ENCODE data around the gene R3HDM4. TPM values are rescaled to one million over a fixed set of nuclear protein-coding genes. Genes with fewer than 3 reads are reported as not detected.
"Not testable (repeated sequence)": the region's sequence is repeated elsewhere in the genome, so short reads cannot be mapped to it uniquely, and the experiment has no call there.

R3HDM4 gene
- total RNA-seq, 1 experiment from 2014 or later: 55.8 TPM

- Histone ChIP-seq H3K4me2 (no peak overlapping the region), H3K9me3 (ENCODE audit: insufficient read depth, low read depth) (no peaks in the 10 kb centered on the region), H3F3A (ENCODE audit: insufficient read depth, low read depth) (peaks cover 37% of the 10 kb centered on the region), H4K20me1 (ENCODE audit: insufficient read depth) (no peaks in the 10 kb centered on the region; the same call in 1 of the 2 replicates), H3K79me2 (ENCODE audit: low read depth) (no peaks in the 10 kb centered on the region), H2AFZ (no peak overlapping the region), H3K27me3 (ENCODE audit: insufficient read depth, low read depth) (no peaks in the 10 kb centered on the region), H3K4me1 (replicated peaks; ENCODE audit: insufficient read depth) (peaks cover 17% of the 10 kb centered on the region), H3K9me2 (ENCODE audit: insufficient read depth) (no peaks in the 10 kb centered on the region), H3K36me3 (ENCODE audit: low read depth) (no peaks in the 10 kb centered on the region), H3K27ac (no peak overlapping the region), H3K4me3 (no peak overlapping the region)
- CTCF ChIA-PET: no interaction called here
- POLR2A ChIA-PET (ENCODE audit: unreplicated experiment): no interaction called here
- intact Hi-C loops (cut with micrococcal nuclease; ENCODE audit: unreplicated experiment): loop anchor here (10.0 kb wide), 1 partner anchor 130 kb away; the partner anchor contains the start of gene WDR18
- BruUV-seq (replicated peaks): no TSS peak
- DNase-seq: no peak
- no peak for TF ChIP-seq CTCF (conservative IDR thresholded peaks at IDR 0.05)
- no peak for TF ChIP-seq EZH2 (IDR thresholded peaks at IDR 0.05; ENCODE audit: low read depth)
Measured at GRCh38 chr19:855142-855541, 57.9 kb downstream of the R3HDM4 start.

GRCh38 chr19:854549-854948 is 58.5 kb downstream of the R3HDM4 start:
- Histone ChIP-seq H3F3A (ENCODE audit: insufficient read depth, low read depth) (peaks cover 36% of the 10 kb centered on the region), H3K4me3 (no peak overlapping the region), H3K27ac (no peak overlapping the region), H3K4me1 (replicated peaks; ENCODE audit: insufficient read depth) (peaks cover 11% of the 10 kb centered on the region), H4K20me1 (ENCODE audit: insufficient read depth) (no peaks in the 10 kb centered on the region; the same call in 1 of the 2 replicates), H3K36me3 (ENCODE audit: low read depth) (no peaks in the 10 kb centered on the region), H3K79me2 (ENCODE audit: low read depth) (no peaks in the 10 kb centered on the region), H3K27me3 (ENCODE audit: insufficient read depth, low read depth) (no peaks in the 10 kb centered on the region), H3K9me2 (ENCODE audit: insufficient read depth) (no peaks in the 10 kb centered on the region), H2AFZ (no peak overlapping the region), H3K9me3 (ENCODE audit: insufficient read depth, low read depth) (no peaks in the 10 kb centered on the region), H3K4me2 (no peak overlapping the region)
- no peak for DNase-seq
- intact Hi-C loops (cut with micrococcal nuclease; ENCODE audit: unreplicated experiment): loop anchor here (10.0 kb wide), 1 partner anchor 130 kb away; the partner anchor contains the start of gene WDR18
- BruUV-seq (replicated peaks): no TSS peak
- no peak for TF ChIP-seq EZH2 (IDR thresholded peaks at IDR 0.05; ENCODE audit: low read depth)
- no peak for TF ChIP-seq CTCF (conservative IDR thresholded peaks at IDR 0.05)
- ChIA-PET POLR2A (ENCODE audit: unreplicated experiment) (interaction anchor here (0.7 kb wide), 1 partner anchor 191 kb away, joined by 11 read pairs; the partner anchor contains the start of gene RNF126), CTCF (interaction anchor here (0.7 kb wide), 1 partner anchor 34 kb away, joined by 4 read pairs; no protein-coding TSS in a partner anchor)

DNA sequence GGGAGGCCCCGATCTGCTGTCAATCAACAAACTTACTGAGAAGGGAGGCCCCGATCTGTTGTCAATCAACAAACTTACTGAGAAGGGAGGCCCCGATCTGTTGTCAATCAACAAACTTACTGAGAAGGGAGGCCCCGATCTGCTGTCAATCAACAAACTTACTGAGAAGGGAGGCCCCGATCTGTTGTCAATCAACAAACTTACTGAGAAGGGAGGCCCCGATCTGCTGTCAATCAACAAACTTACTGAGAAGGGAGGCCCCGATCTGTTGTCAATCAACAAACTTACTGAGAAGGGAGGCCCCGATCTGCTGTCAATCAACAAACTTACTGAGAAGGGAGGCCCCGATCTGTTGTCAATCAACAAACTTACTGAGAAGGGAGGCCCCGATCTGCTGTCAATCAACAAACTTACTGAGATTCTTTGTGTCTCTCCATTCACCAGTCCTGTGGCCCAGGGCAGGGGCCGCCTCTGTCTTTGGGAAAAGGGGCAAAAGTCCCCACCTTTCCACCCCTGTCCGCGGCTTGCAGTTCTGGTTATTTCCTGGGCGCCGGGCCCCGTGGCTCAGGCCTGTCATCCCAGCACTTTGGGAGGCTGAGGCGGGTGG is 59.3 kb downstream of the R3HDM4 start:
- CTCF ChIA-PET: interaction anchor here (0.7 kb wide), 1 partner anchor 33 kb away, joined by 4 read pairs; no protein-coding TSS in a partner anchor
- H3K36me3 ChIP-seq (ENCODE audit: low read depth); H3K27me3 ChIP-seq (ENCODE audit: insufficient read depth, low read depth); H3K4me2 ChIP-seq; H3K27ac ChIP-seq; BruUV-seq (replicated peaks); H3K9me2 ChIP-seq (ENCODE audit: insufficient read depth); POLR2A ChIA-PET (ENCODE audit: unreplicated experiment); H4K20me1 ChIP-seq (ENCODE audit: insufficient read depth); H3K4me1 ChIP-seq (replicated peaks; ENCODE audit: insufficient read depth); DNase-seq; H3K4me3 ChIP-seq; H3K9me3 ChIP-seq (ENCODE audit: insufficient read depth, low read depth); H2AFZ ChIP-seq; H3K79me2 ChIP-seq (ENCODE audit: low read depth): not testable (repeated sequence)
- peaks cover 33% of the 10 kb centered on the region for H3F3A ChIP-seq (ENCODE audit: insufficient read depth, low read depth)
- intact Hi-C loops (cut with micrococcal nuclease; ENCODE audit: unreplicated experiment): loop anchor here (10.0 kb wide), 1 partner anchor 131 kb away; the partner anchor contains the start of gene WDR18

All from PC-9 (cell line).